HG02798 (cell line): ENCODE data around the gene GLT1D1.
"Not testable (repeated sequence)": the region's sequence is repeated elsewhere in the genome, so short reads cannot be mapped to it uniquely, and the experiment has no call there.

Experiments used
- ATAC-seq: cut with Tn5 transposase; IDR thresholded peaks from one replicate; pipeline ENCODE4 v1.9.1; 2021; ENCODE audit warnings: mild to moderate bottlenecking; ENCODE audit not compliant: unreplicated experiment, poor library complexity

The GLT1D1 gene

GRCh38 chr12:128819293-128820144 is 33.8 kb upstream of the GLT1D1 start:
- no peak for ATAC-seq

- ATAC-seq: no peak
Measured at GRCh38 chr12:128820253-128820652, 33.0 kb upstream of the GLT1D1 start.

- ATAC-seq: peak; percentile 70
Measured at GRCh38 chr12:128820723-128821432, 32.4 kb upstream of the GLT1D1 start.

GRCh38 chr12:128823216-128823915 is 29.9 kb upstream of the GLT1D1 start:
- peak; percentile 26 for ATAC-seq

GRCh38 chr12:128823916-128824839 is 29.1 kb upstream of the GLT1D1 start, which contains the start of gene SLC15A4:
Gene SLC15A4 (minus strand): TSS chr12:128823958. CDS start chr12:128823943, 15 bp downstream.
- peak; percentile 82 for ATAC-seq

- no peak for ATAC-seq
Measured at GRCh38 chr12:128825835-128826234, 27.4 kb upstream of the GLT1D1 start.

GRCh38 chr12:128827724-128828123 is 25.6 kb upstream of the GLT1D1 start:
- ATAC-seq: no peak

- peak; percentile 97 for ATAC-seq
Measured at GRCh38 chr12:128829861-128830504, 23.3 kb upstream of the GLT1D1 start.

- peak; percentile 31 for ATAC-seq
Measured at GRCh38 chr12:128830505-128830893, 22.8 kb upstream of the GLT1D1 start.

- no peak for ATAC-seq
Measured at GRCh38 chr12:128833418-128833817, 19.9 kb upstream of the GLT1D1 start.

- not testable (repeated sequence) for ATAC-seq
Measured at GRCh38 chr12:128839885-128840284, 13.4 kb upstream of the GLT1D1 start.

- peak; percentile 68 for ATAC-seq
Measured at GRCh38 chr12:128840862-128841468, 12.3 kb upstream of the GLT1D1 start.

- ATAC-seq: no peak
Measured at GRCh38 chr12:128842579-128842978, 10.7 kb upstream of the GLT1D1 start.

GRCh38 chr12:128843538-128843937 is 9.7 kb upstream of the GLT1D1 start:
- no peak for ATAC-seq

GRCh38 chr12:128844031-128844635 is 9.1 kb upstream of the GLT1D1 start:
- ATAC-seq: no peak

- not testable (repeated sequence) for ATAC-seq
Measured at GRCh38 chr12:128846671-128847070, 6.6 kb upstream of the GLT1D1 start.

GRCh38 chr12:128848371-128848770 is 4.9 kb upstream of the GLT1D1 start:
- no peak for ATAC-seq

- ATAC-seq: not testable (repeated sequence)
Measured at GRCh38 chr12:128849806-128850205, 3.5 kb upstream of the GLT1D1 start.
